ENCODE results near the gene MEGF11.

- TF ChIP-seq, protein P1, sequence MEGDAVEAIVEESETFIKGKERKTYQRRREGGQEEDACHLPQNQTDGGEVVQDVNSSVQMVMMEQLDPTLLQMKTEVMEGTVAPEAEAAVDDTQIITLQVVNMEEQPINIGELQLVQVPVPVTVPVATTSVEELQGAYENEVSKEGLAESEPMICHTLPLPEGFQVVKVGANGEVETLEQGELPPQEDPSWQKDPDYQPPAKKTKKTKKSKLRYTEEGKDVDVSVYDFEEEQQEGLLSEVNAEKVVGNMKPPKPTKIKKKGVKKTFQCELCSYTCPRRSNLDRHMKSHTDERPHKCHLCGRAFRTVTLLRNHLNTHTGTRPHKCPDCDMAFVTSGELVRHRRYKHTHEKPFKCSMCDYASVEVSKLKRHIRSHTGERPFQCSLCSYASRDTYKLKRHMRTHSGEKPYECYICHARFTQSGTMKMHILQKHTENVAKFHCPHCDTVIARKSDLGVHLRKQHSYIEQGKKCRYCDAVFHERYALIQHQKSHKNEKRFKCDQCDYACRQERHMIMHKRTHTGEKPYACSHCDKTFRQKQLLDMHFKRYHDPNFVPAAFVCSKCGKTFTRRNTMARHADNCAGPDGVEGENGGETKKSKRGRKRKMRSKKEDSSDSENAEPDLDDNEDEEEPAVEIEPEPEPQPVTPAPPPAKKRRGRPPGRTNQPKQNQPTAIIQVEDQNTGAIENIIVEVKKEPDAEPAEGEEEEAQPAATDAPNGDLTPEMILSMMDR (IDR thresholded peaks at IDR 0.05 in 8 of 11, conservative IDR thresholded peaks at IDR 0.05 in 3 of 11): no peak
- TF ChIP-seq POLR2A (IDR thresholded peaks at IDR 0.05): no peak
Measured at GRCh38 chr15:65925338-65925737, 328.2 kb downstream of the MEGF11 start.
